IPS-20b (cell line): ENCODE data around the gene A4GALT.
A peak's percentile ranks its signal among the peaks of the same experiment; 100 is the strongest.
"Not testable (repeated sequence)": the region's sequence is repeated elsewhere in the genome, so short reads cannot be mapped to it uniquely, and the experiment has no call there.

Source experiments
- H3K27ac ChIP-seq: one replicate; pipeline ENCODE4 v1.5.1; 2013; ENCODE audit warnings: low read length
- H3K27me3 ChIP-seq: 2 replicates; pipeline ENCODE4 v1.6.1; 2013; ENCODE audit warnings: mild to moderate bottlenecking, low read length, inconsistent platforms; ENCODE audit not compliant: insufficient read depth
- H3K36me3 ChIP-seq: 2 replicates; pipeline ENCODE4 v1.6.1; 2013; ENCODE audit warnings: low read depth, mild to moderate bottlenecking, inconsistent platforms, low read length, moderate library complexity; ENCODE audit not compliant: insufficient read depth
- H3K4me1 ChIP-seq: 2 replicates; pipeline ENCODE4 v1.6.1; 2013; ENCODE audit warnings: mild to moderate bottlenecking, control low read depth, inconsistent platforms, low read length, moderate library complexity; ENCODE audit not compliant: insufficient read depth
- H3K4me3 ChIP-seq: 2 replicates; pipeline ENCODE4 v1.5.1; 2013; ENCODE audit warnings: mild to moderate bottlenecking, low read length, inconsistent platforms
- H3K9ac ChIP-seq: 2 replicates; pipeline ENCODE4 v1.6.1; 2013; ENCODE audit warnings: low read depth, mild to moderate bottlenecking, inconsistent platforms, low read length, moderate library complexity
- H3K9me3 ChIP-seq: 2 replicates; pipeline ENCODE4 v1.6.1; 2013; ENCODE audit warnings: mild to moderate bottlenecking, low read depth, low read length, inconsistent platforms; ENCODE audit not compliant: insufficient read depth

The A4GALT gene

DNA sequence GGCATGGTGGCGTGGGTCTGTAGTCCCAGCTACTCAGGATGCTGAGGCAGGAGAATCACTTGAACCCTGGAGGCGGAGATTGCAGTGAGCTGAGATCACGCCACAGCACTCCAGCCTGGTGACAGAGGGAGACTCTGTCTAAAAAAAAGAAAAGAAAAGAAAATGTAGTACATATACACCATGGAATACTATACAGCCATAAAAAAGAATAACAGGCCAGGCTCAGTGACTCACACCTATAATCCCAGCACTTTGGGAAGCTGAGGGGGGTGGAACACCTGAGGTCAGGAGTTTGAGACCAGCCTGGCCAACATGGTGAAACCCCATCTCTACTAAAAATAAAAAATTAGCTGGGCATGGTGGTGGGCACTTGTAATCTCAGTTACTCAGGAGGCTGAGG lies 12.7 kb upstream of the A4GALT start:
- not testable (repeated sequence) for H3K36me3 ChIP-seq, H3K9me3 ChIP-seq, H3K4me1 ChIP-seq, H3K9ac ChIP-seq, H3K27ac ChIP-seq, H3K4me3 ChIP-seq, H3K27me3 ChIP-seq

DNA sequence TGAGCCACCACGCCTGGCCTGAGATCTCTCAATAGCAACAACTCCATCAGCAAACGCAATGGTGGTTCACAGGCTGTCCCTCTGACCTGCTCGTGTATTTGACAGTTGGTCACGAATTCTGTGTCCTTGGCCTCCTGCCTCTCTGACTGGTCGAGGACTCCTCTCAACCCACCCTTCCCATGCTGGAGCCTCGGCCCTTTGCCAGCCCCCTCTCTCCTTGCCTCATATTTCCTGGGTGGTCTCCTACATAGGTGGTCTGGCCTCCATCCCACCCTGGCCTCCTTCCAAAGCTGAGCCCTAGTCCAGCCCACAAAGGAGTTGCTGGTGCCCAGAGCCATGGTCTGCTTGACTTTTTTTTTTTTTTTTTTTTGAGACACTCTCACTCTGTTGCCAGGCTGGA lies 11.4 kb upstream of the A4GALT start:
- Histone ChIP-seq H3K4me3 (no peak overlapping the region), H3K4me1 (no peaks in the 10 kb centered on the region)

DNA sequence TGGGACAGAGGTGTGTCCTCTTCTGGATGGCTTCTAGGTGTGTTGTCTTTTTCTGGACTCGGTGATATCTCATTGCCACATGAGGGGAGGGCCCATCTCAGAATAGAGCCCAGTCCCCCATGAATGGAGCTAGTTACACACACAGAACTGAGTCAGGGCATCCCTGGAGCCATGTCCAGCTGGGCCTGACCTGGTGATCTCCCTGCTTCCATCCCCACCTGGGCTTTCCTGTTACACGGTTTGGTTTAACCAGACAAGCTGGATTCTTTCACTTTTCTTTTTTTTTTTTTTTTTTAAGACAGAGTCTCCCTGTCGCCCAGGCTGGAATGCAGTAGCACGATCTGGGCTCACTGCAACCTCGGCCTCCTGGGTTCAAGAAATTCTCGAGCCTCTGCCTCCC lies 6.1 kb upstream of the A4GALT start:
- H3K27ac ChIP-seq = no peak overlapping the region

More for the DNA sequence above, 11.4 kb upstream of the A4GALT start:
- Histone ChIP-seq H3K9ac (no peak overlapping the region), H3K27me3 (no peaks in the 10 kb centered on the region), H3K36me3 (no peaks in the 10 kb centered on the region), H3K9me3 (no peaks in the 10 kb centered on the region), H3K27ac (no peak overlapping the region)

DNA sequence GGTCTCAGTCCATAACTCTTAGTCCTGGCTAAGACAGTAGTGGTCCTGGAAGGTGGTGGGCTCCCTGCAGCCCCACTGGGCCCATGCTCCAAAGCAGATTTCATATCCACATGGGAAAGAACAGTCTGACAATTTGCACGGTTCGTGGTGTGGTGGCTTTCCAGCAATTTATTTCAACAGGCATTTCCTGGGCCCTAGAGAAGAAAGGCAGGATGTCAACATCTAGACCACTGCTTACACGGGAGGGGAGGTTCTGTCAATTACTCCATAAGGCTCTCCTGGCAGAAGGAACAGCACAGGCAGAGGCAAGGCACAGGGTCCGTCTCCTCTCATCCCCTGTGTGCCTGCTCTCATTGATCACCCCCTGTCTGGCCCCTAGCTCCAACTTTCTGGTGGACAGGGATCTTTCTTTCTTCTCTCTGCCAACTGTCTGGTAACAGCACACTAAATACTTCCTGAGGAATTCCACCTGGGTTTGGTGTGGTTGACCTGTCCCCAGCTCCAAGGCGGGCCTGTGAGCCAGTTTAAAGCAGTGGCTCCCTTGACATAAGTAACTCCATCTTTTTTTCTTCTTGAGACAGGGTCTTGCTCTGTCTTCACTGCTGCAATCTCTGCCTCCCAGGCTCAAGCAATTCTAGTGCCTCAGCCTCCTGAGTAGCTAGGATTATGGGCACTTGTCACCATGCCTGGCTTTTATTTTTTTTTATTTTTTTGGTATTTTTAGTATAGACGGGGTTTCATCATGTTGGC lies 5.1 kb upstream of the A4GALT start:
- Histone ChIP-seq H3K27ac (no peak overlapping the region), H3K9ac (no peak overlapping the region), H3K27me3 (peaks cover 24% of the 10 kb centered on the region), H3K4me1 (no peaks in the 10 kb centered on the region), H3K4me3 (no peak overlapping the region), H3K36me3 (no peaks in the 10 kb centered on the region), H3K9me3 (no peaks in the 10 kb centered on the region)

More for the DNA sequence above, 6.1 kb upstream of the A4GALT start:
- no peak overlapping the region for H3K9ac ChIP-seq
- no peaks in the 10 kb centered on the region for H3K9me3 ChIP-seq
- no peaks in the 10 kb centered on the region for H3K4me1 ChIP-seq
- peaks cover 13% of the 10 kb centered on the region for H3K27me3 ChIP-seq
- no peaks in the 10 kb centered on the region for H3K36me3 ChIP-seq
- H3K4me3 ChIP-seq = no peak overlapping the region

DNA sequence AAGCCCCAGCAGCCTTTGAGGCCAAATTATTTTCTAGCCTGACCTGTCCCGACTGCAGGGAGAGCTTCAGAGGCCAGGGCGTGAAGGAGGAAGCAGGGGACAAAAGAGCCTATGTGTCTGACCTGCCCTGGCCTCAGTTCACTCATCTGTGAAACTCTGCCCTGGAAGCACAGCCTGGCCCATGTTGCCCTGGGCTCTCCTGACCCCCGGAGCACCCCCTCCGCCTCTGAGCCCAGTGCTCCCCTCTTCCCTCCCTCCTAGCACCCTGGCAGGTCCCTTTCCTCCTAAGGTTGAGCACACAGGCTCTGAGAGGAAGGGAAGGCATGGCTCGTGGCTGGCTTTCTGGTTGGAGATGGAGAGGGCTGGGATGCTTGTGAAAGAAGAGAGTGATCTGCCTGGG lies 3.4 kb upstream of the A4GALT start:
- H3K4me1 ChIP-seq = no peaks in the 10 kb centered on the region
- H3K9ac ChIP-seq = no peak overlapping the region; the same call in 1 of the 2 replicates
- H3K4me3 ChIP-seq = no peak overlapping the region
- H3K36me3 ChIP-seq = no peaks in the 10 kb centered on the region
- no peak overlapping the region for H3K27ac ChIP-seq
- H3K9me3 ChIP-seq = no peaks in the 10 kb centered on the region
- peaks cover 39% of the 10 kb centered on the region for H3K27me3 ChIP-seq

DNA sequence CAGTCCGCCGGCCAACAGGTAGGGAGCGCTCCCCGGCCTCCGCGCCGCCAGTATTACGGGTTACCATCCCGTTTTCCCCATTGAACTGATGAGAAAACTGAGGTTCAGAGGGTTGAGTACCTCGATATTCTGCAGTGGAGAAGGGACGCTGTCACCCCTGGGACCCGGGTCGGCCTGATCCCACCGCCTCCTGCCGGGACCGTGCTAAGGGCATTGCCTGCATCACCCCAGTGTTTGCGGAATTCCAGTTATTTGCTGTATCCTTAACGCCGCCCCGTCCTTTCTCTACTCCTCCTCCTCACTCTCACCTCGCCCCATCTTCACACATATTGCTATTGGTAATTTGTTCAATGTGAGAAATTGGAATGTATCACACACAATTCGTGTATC lies 370 bp upstream of the A4GALT start:
- Histone ChIP-seq H3K9me3 (no peaks in the 10 kb centered on the region), H3K4me3 (peak overlapping the region; percentile 76), H3K9ac (no peak overlapping the region), H3K27ac (no peak overlapping the region), H3K36me3 (no peaks in the 10 kb centered on the region), H3K4me1 (peaks cover 8% of the 10 kb centered on the region), H3K27me3 (peaks cover 52% of the 10 kb centered on the region)

DNA sequence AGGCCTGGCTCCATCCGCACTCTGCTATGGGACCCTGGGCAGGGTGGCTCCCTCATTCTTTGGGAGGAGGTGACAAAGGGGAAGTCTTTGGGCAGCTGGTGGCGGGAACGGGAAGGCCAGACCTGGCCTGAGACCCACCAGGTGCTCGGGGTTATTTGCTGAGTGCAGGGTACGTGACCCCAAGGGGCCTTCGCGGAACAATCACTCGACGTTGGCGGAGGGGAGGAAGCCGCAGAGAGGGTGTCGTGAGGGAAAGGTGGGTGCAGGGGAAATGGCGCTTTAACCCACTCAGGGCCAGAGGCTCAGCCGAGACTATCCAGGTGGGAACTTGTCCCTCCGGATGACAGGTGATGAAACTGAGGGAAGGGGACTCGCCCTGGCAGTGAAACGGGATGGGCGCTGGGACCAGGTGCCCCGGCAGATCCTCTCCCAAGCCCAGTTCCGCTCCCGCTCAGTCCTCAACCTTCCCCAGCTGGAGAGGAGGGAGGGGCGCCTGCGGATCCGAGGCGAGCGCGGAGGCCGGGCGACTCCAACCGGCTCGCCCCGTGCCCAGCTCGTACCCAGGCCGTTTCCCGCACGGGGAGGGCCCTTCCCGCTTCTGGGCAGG lies 911 bp downstream of the A4GALT start:
- H3K9ac ChIP-seq = peak overlapping the region; percentile 41; the same call in 1 of the 2 replicates
- H3K36me3 ChIP-seq = no peaks in the 10 kb centered on the region

DNA sequence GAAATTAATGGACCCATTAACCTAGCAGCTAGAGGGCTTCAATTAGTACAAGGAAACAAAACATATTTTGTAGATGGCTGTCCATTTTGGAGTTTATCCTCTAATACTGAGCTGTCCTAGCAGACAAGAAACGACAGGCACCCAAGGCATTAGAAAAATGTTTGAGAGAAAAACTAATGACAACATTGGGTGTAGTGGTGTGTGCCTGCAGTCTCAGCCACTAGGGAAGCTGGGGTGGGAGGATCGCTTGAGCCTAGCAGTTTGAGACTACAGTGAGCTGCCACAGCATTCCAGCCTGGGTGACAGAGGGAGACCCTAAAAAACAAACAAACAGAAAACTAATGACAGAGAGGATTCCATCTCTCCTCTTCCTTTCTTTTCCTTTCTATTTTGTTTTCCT lies 1.5 kb downstream of the A4GALT start:
- Histone ChIP-seq H3K27me3 (peaks cover 52% of the 10 kb centered on the region), H3K4me1 (peaks cover 8% of the 10 kb centered on the region), H3K27ac (no peak overlapping the region), H3K36me3 (no peaks in the 10 kb centered on the region), H3K4me3 (peak overlapping the region; percentile 79; the same call in 1 of the 2 replicates), H3K9me3 (no peaks in the 10 kb centered on the region), H3K9ac (no peak overlapping the region)

More for the DNA sequence above, 911 bp downstream of the A4GALT start:
- Histone ChIP-seq H3K4me3 (peak overlapping the region; percentile 79), H3K27me3 (peaks cover 52% of the 10 kb centered on the region), H3K4me1 (peaks cover 8% of the 10 kb centered on the region), H3K9me3 (no peaks in the 10 kb centered on the region), H3K27ac (no peak overlapping the region)

DNA sequence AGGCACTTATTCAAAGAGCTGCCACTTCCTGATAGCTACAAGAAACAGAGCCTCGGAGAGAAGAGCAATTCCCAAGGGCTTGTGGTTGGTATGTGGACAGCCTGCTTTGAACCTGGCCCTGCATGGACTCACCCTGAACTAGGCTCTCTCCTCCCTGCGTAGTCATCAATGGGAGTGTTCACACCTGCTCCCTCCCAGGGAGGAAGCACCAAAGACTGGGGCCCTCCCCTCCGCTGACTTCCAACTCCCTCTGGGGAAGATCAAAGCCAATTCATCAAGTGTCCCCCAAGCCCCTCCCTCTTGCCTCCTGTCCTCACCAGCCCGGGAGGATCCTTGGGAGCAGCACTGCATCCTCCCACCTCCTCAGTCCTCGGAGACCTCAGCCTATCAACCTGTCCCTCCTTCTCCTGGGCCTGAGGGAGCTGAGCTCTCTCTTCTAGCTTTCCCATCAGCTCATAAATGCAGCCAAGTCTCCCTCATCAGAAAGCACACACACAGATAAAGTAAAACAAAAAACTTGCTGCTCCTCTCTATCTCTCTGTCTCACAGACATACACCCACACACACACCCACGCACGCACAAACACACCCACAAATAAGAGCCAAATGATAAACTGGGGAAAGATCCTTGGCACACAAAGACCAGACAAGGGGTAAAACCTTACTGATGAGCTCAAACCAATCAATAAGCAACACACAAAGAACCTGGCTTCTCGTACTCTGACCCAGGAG lies 3.3 kb downstream of the A4GALT start:
- Histone ChIP-seq H3K9ac (no peak overlapping the region), H3K27me3 (peaks cover 44% of the 10 kb centered on the region), H3K36me3 (no peaks in the 10 kb centered on the region), H3K4me1 (peaks cover 8% of the 10 kb centered on the region), H3K4me3 (no peak overlapping the region), H3K27ac (no peak overlapping the region), H3K9me3 (no peaks in the 10 kb centered on the region)

DNA sequence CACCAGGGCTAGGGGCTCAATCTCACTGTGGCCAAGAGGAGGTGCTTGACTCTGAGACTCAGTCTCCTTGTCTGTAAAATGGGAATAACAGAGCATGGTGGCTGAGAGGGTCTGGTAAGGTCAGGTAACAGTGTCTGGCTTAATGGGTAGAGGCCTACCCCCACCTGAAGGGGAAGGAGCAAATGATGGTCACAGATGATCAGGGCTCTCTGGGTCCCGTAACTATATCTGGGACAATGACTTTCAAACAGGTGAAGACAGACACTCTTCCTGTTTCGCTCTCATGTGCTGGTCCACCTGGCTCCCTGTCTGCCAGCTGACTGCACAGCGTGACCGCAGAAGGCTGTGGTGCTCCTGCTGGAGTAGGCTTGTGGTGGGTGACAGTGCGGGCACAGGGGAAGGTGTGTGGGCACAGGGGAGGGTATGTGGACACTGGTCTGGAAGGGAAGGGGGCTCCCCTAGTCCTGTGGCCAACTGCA lies 4.0 kb downstream of the A4GALT start:
- no peaks in the 10 kb centered on the region for H3K9me3 ChIP-seq
- H3K4me3 ChIP-seq = no peak overlapping the region
- no peak overlapping the region for H3K27ac ChIP-seq
- H3K36me3 ChIP-seq = no peaks in the 10 kb centered on the region
- H3K9ac ChIP-seq = no peak overlapping the region
- H3K27me3 ChIP-seq = peaks cover 38% of the 10 kb centered on the region
- H3K4me1 ChIP-seq = peaks cover 8% of the 10 kb centered on the region

DNA sequence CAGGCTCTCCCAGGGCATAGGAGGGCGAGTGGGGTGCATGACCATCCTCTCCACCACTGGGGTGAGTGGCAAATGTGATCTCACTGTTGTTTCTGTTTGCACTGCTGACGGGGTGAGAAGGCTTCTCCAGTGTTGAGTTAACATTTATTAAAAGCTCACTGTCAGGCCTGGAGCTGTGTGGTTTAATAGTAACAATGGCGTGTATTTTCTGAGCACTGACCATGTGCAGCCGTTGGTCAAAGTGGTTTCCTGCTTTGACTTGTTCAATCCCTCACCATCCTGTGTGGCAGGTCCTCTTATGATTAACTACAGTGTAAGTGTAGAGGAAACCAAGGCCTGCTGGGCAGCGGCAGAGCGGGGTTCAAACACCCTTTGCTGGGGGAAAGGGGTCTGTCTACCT lies 4.4 kb downstream of the A4GALT start:
- Histone ChIP-seq H3K4me3 (no peak overlapping the region), H3K27me3 (peaks cover 33% of the 10 kb centered on the region), H3K36me3 (no peaks in the 10 kb centered on the region), H3K9me3 (no peaks in the 10 kb centered on the region), H3K27ac (no peak overlapping the region), H3K4me1 (peaks cover 8% of the 10 kb centered on the region), H3K9ac (no peak overlapping the region)
